T-helper 2 cell (primary cell): Measurements from ENCODE around the gene LRCOL1.

Experiments
- DNase-seq, 5 experiments: peaks; one replicate each; pipeline versions ENCODE4 v3.0.0 to v3.0.0-alpha.2; 2012 to 2022
- total RNA-seq, 2 donors: gene quantifications; one replicate each; lab custom pipeline; 2026; lab: John Stamatoyannopoulos, UW

Gene LRCOL1
- 0 reads per million in 2 donors for total RNA-seq

DNA sequence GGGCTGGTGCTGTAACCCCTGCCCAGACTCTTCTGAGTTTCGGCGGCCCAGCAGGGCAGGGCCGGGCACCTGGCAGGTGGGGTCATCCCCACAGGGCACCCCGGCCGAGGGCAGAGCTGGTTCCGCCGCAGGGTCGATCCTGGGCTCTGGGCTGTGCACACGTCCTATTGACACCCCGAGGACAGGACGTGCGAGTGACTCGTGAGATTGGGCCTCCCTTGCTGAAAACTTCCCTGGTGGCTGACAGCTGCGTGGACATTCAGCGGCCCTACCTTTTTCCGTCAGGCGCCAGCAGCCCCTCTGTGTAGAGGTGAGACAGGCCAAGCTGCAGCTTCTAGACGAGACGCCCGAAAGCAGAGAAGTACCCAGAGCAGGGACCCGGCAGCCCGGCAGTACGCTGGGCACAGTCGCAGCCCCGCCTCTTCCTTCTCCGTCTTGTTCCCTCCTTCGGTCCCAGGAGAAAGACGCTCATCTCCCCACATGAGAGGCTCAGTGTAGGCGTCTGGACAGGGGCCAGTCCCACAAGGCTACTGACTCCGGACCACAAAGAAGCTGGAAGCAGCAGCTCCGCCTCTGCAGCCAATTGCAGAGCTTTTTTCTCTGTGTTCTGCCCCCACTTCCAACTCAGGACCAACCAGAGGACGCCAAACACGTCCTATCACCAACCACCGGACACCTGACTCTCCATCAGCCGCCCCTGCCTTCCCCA lies at the start of gene LRCOL1:
TSS of gene LRCOL1 (minus strand) at position 532 of the 709 bp plus-strand sequence. CDS start 4,331 bp downstream, outside the sequence.
- no peak for DNase-seq

DNA sequence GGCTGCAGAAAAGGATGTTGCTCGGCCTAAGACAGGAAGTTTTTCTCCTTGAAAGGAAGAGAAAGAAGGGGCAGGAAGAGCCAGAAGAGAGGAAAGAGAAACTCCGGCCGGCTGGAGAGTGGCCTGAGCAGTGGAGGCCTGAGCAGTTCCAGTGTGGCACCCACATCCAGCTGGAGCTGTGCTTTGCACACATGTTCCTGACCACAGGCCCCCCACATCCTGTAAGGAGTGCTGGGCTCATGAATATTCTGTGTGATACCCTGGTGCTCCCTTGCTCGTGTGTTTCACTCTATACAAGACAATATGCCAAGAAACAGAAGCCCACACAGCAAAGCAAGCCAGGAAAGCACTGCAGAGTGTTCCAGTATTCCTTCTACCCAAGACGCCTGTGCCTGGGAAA lies 49.7 kb upstream of the LRCOL1 start:
- DNase-seq: peak in 1 of 5 experiments; percentile 21

DNA sequence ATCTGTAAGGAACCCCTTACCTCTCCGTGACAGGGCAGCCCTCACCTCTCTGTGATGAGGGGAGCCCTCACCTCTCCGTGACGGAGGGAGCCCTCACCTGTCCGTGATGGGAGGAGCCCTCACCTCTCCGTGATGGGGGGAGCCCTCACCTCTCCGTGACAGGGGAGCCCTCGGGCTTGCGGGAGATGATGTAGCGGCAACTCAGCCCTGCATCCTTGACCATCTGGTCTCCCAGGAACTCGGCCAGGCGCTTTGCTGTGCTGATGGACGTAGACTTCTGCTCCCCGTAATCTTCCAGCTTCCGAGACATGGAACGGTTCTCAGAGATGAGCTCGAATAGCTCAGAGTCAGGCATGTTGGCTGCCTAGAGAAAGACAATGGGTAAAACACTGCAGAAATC lies 48.8 kb upstream of the LRCOL1 start:
- no peak for DNase-seq

DNA sequence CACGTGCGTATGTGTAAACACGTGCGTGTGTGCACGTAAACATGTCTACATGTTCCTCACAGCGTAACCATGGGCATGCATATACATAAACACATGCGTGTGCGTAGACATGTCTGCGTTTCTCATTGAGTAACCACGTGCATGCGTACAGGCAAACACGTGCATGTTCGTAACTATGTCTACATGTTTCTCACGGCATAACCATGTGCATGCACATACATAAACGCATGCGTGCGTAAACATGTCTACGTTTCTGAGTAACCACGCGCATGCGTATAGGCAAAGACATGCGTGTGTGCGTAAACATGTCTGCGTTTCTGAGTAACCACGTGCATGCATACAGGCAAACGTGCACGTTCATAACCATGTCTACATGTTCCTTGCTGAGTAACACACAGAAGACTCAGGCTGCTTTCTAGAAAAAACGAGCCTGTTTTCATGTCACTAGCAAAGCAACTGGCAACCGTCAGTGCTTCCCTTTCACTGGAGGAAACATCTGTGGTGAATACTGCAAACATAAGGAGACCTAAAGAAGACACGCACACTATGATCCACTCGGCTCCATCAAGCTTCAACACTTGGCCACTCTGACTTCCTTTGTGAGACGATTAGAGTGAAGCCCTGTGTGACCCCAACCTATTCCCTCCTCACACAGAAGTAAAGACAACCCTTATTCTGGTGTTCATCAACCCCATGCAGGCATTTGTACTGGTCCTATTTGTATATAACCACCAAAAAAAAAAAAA lies 47.9 kb upstream of the LRCOL1 start:
- no peak for DNase-seq

DNA sequence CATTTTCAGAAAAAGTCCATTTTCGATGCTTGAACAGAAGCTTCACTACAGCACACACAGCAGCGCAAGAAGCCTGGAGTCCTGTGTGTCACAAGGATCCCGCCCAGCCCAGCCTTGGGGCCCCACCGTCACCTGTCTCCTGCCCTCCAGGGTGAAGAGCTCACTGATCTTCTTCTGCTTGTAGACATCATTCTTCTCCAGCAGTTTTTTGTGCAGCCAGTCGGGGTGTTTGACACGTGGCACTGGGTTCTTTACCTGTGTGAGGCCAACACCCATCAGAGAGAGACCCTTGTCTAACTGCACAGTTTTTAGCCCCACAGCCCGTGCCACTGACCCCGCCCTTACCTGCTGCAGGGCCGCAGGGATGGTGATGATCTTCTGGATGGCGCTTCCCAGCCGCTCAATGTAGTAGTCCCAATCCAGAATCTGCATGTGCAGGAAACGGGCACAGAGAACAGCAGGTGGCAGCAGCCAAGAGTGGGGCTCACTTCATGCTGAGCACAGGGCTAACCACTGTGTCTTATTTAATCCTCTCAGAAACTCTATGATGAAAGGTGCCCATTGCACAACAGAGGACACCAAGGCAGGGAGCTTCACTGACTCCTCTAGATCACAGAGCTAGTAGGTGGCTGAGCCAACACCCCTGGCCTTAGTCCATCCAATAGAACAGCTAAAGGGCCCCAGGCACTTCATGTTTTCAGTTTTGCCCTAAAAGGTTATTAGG lies 46.8 kb upstream of the LRCOL1 start:
- DNase-seq: no peak

DNA sequence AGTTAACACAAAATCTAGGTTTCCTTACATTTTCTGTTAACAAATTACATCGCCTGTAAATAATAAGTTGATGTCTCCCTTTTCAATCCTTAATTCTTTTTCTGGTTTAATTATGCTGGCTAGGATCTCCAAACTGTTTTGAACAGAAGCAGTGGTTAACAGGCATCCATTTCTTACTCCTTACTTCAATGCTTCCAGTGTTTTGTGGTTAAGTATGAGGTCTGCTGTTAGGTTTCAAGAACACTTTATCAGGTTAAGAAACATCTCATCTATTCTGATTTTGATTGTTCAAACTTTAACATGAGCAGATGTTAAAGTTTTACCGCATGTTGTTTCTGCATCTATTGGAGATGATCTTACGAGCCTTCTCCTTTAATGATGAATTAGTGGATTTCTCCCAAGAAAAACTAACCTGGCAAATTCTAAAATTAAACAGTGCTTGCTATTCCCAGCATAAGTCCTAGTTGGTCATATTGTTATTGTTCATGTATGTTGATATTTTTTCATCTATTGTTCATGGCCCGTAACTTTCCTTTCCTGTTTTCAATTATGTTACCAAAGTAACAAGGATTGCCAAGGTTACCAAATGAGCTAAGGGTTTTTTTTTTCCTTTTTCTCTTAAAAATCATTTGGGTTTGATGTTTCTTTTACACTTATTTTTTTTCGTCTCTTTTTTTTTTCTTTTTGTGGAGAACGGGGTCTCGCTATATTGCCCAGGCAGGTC lies 43.3 kb upstream of the LRCOL1 start:
- peak in 1 of 5 experiments; percentile 38 for DNase-seq

DNA sequence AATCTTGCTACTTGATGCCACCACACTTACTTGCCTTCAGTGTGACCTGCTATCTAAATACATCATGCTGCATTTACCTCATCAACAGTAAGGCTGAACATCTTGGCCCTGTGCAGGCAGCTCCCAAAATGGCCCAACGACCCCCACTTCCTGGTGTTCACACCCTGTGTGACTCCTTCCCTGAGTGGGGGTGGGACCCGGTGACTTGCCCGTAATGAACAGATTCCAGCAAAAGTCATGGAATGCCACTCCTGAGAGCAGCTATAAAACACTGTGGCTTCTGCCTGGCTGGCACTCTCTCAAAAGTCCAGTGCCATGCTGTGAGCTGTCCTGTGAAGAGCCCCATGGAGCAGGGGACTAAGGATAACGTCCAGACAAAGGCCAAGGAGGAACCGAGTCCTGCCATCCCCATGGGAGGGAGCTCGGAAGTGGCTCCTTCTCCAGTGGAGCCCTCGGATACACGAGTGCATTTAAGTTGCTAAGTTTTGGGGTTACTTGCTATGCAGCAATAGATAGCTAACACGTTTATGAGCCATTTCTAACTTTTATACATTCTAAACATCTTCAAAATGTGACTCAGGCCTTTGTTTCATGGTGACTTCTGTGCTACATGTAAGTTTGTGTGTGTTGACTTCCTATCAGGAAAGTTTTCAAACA lies 41.2 kb upstream of the LRCOL1 start:
- DNase-seq: no peak

DNA sequence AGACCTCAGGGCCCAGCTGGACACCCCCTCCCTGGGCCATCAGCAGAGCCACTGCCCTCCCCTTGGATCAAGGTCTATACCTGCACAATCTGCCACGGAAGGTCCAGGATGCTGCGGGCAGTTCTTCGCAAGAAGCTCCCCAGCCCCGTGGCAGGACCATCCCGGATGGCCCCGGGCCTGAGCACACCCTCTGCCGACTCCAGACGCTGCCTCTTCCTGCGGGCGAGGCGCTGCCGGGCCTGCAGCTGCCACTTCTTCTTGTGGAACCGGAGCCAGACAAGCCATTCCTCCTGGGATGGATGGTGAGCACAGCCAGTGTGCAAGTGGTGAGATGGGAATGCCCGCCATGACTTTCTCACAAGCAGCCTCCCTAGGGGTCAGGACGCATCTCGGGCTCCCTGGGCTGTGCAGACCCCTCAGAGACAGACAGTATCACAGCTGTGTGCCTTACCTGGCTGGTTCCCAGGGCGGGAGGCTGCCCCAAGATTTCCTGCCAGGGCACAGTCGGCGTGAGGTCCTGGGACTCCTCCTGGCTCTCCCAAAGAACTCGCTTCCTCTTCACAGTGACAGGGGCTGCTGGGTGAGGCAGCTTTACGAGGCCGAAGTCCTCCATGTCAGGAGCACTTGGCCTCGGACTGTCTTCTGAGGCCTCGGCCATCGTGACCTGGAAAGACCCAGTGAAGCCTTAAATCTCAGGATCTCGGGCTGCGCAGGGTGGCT lies 39.0 kb upstream of the LRCOL1 start:
- DNase-seq: no peak

DNA sequence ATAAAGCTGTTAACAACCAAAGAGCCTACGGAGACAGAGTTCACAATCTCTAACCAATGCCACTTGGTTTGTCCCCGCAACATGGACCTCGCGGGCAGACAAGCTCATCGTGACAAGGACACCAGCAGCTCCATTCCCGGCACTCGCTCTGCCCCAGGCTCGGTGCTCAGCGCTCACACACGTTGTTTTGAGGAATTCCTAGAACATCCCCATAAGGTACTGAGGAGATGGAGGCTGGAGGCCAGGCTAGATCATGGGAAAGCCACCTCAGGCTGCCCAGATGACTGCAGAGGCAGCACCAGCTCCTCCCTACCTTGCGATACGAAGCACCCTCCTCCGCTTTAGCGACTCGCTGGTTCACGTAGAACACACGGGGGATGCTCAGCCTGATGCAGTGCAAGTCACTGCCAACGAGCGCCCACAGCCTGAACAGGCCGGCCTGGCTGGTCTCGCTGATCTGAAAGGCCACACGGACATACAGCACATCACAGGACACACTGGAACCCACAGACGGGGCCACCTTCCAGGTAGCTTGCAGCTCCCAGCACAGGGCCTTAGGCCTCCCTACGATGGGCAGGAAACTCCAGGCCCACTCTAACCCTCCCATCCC lies 38.3 kb upstream of the LRCOL1 start:
- no peak for DNase-seq

DNA sequence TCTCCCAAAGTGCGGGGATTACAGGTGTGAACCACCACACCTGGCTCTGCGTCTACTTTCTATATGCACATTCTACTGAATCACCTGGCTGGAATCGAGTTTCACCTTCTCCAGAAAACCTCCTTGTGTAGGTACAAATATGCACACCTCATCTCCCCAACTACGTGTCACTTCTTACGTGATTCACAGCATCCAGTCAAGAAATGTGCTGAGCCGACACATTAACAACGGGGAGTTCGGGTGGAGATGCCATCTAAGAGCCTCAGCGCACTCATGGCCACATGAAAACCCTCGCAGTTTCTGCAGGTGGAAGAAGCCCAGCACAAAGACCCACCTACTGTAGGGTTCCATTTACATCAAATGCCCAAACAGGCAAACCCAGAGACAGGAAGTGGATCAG lies 37.5 kb upstream of the LRCOL1 start:
- no peak for DNase-seq

DNA sequence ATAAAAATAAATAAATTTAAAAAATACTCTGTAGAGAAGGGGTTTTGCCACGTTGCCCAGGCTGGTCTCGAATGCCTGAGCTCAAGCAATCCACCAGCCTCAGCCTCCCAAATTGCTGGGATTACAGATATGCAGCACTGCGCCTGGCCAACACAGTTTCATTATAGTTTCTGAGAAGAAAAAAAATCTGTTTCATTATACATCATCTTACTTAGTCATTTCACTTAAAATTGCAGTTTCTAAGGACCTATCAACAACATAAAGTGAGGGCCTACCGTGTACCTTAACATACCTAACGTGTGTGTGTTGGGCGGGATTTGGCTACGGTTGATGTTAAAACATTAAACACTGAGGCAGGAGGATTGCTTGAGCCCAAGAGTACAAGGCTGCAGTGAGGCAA lies 36.5 kb upstream of the LRCOL1 start:
- peak in 1 of 5 experiments; percentile 57 for DNase-seq

DNA sequence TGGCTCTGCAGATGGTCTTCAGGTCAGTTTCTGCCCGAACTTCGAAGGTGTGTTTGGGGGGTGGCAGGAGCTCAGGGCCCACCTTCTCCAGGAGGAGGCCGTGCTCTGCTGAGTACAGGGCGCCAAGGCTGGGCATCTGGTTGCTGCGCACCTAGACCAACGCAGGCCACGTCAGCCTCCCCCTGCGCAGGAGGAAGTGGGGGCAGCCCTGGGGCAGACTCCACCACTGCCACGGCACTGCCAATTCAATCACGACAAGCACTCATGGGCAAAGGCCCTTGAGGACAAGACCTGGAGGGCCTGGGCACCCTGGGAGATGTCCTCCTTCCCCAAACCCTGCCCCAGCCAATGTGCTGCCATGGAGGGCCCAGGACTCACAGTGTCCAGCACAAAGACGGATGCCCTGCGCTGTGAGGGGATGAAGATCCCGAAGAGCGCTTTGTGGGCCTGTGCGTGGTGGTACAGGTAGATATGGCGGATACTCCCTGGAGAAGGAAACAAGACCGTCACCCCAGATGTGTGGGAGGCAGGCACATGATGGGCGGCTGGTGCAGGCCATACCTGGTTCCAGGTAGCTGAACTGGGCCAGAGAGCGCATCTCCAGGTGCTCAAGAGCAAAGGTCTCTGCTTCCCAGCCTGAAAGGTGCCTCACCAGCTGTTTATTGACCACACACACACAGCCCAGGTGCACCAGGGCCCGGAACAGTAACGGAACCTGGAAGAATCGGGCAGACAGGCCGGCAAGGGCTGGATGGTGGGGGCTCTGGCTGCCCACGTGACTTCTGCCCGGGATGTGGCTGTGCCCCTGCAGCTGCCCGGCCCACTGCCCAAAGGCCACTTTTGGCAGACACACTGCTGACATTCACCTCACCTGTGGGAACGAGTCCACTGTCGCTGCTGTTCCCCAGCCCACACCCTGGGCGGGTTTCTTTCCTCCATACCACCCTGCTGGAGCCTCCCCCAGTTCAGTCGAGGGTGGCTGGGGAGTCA lies 32.8 kb upstream of the LRCOL1 start:
- no peak for DNase-seq

DNA sequence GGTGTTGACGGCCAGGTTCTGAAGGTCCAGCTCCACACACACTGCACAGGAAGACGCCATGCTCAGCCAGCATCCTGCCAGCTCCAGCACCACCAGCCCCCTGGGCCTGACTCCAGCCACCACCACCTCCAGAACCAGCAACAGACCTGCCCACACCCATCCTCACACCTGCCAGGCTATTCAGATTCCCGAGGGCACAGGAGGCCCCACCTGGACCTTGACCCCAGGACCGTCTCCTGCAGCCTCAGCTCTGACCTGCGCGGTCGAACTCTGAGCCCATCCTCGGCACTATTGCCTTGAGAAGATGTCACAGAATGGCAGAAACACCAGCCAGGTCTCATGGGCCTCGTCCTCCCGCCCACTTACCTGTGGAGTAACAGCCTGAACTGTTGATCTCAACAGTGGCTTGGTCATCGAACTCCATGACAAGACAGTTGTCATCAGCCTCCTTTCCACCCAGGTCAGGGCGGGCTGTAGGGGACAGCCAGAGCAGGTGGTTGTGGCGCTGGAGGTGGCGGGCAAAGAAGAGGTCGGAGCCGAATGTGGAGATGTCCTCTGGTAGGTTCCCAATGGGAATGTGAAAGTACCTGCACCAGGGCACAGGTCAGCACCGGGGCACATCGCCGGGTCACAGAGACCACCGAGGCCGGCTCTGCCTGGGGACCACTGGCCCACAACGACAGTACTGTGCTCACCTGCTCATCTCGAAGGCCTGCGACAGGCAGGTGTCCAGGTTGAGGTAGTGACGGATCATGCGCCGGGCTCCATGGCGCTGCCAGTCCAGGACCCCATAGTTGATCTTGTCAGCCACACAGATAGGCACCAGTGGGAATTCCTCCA lies 31.6 kb upstream of the LRCOL1 start:
- no peak for DNase-seq

DNA sequence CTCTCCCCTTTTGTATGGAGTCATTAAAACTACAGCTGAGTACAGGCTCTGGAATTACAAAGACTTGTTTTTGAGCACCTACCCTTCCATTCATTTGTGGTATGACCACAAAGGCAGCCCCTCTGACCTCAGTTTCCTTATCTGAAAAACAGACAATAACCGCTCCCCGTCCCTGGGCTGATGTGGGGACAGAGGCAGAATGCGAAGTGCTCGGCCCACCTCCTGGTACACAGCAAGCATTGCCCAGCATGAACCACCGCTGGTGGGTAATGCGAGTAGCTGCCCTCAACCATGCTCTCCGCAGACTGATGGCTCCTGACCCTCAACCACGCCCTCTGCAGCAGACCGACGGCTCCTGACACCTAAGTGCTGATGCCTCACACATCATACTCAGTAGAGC lies 30.6 kb upstream of the LRCOL1 start:
- DNase-seq: no peak

DNA sequence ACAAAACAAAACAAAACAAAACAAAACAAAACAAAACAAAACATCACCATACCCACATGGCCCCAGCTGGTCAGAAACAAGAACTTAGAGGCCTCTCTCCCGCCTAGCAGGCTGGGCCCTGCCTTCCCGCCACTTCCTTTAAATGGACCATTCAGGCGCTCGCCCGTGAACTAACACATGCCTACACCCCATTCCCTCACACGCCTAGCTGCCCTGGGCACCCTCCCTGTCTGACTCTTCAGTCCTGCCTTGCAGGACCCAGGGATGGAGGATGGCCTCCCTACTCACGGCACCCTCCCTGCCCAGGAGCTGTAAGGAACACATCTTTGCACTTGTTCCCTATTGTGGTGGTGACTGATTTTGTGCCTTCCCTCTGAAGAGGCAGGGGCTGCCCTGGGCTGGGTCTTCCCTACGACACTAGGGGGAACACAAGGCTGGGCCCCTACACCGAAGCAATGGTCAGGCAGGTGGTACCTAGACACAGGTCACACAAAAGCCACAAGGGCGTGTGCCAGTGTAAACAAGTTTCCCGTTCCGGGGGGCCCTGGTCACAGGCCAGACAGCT lies 29.7 kb upstream of the LRCOL1 start:
- DNase-seq: no peak

DNA sequence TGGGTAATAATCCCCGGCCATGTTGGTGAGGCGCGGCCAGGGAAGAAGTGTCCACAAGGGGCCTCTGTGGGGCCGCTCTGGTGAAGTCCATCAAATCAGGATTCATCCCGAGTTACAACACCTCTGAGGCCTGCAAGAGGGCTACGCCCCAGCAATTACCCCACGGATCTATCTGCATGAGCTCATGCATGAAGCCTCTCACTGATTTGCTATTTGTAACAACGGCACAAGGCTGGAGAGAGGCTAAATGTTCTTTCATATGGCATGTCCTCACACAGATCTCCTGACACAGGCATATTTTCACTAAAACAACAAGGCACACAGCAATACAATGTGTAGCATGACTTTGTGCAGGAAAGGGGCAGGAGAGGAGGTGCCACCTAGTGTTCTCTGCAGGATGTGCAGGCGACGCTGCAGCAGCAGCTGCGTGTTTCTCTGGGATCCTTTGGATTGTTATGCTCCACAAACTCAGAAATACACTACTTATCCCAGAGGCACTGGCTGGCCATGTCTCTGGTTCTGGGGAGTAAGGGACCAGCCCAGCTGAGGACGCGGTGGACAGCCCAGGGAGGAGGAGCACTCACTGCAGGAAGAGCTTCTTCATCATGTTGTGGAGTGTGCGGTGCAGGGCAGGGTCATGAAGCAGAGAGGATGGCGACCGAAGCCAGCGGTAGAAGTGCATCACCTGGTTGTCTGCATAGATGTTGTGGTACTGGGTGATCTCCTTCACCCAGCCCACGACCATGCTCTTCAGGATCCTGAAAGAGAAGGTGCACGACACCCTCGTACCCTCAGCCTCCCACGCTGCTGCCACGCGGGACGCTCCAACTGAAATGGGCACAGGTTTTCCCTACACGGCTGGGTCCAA lies 28.4 kb upstream of the LRCOL1 start:
- peak in 1 of 5 experiments; percentile 34 for DNase-seq

DNA sequence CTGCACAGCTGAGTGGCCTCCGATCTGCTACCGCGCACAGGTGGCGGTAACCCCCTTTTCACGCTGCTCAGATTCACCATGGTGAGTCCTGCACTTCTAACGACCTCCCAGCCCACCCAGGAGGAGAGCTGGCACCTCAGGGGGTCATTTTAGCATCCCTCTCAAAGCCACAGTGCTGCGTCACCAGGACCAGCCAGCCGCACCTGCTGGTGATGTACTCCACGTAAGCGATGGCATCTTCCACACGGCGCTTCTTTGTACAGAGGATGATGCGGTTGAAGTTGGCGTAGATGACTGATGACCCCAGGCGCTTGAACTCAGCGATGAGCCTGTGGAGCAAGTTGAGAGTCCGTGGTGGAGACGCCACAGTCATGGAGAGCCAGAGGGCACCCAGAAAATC lies 27.4 kb upstream of the LRCOL1 start:
- DNase-seq: no peak
